Caki2 (cell line): Measurements from ENCODE around the gene TBCK. TPM values are rescaled to one million over a fixed set of nuclear protein-coding genes. Genes with fewer than 3 reads are reported as not detected.

ENCODE experiments used
- DNase-seq: peaks from one replicate; pipeline ENCODE4 v3.0.0-alpha.2; 2015; ENCODE audit warnings: low read depth
- in situ Hi-C: cut with HindIII; loops from 2 replicates; pipeline ENCODE4 v1.10.0; 2016; ENCODE audit warnings: low sequenced_read_pairs, low pct_unique_long_range_greater_than_20kb, mixed read lengths
- total RNA-seq: library from RNA; depleted of rRNA; stranded (reverse); fragments of >200 nt; shearing (Covaris generic); gene quantifications from 2 replicates; pipeline ENCODE4 v1.2.3, GENCODE V29; 2014; ENCODE audit warnings: low replicate concordance; rRNA removed

The TBCK gene
- total RNA-seq, 1 experiment from 2014 or later, result 12.9 TPM

- DNase-seq, result peak; percentile 26
- in situ Hi-C loops, result no loop called here
Observed at GRCh38 chr4:105994061-105994460, 321.9 kb downstream of the TBCK start.

GRCh38 chr4:105992641-105993305 lies 323.2 kb downstream of the TBCK start:
- peak; percentile 74 for DNase-seq
- in situ Hi-C loops, result no loop called here

DNA sequence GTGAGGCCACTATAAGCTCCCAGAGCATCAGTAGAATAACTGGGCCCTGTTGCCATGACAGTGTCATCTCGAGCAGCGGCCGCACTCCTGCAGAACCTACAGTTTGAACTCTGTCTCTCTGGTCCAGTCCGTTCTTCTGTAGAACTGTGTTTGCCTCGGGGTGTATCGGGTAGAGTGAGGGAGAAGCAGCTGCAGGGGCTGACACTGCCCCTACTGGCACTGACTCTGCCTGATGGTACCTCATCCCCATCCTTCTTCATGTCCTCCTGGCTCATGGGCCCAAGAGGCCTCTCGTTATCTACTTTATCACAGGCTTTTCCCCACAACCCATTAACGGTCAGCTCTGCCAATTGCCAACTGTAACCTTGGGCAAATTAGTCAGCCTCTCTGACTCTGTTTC lies 324.3 kb downstream of the TBCK start:
- no peak for DNase-seq
- in situ Hi-C loops, result no loop called here

Other genes with a start within 250 kb of the TBCK start
- 34.1 and 48.5 TPM in 2 replicates for gene AIMP1, start 341 bp upstream of the TBCK start, total RNA-seq
- gene GIMD1, start 52.6 kb upstream of the TBCK start, total RNA-seq, result not detected in 2 replicates